ENCODE data around the gene PIEZO2.

Gene PIEZO2

GRCh38 chr18:11125492-11126315 is 23.7 kb downstream of the PIEZO2 start:
- Histone ChIP-seq H3K9me3 (ENCODE audit: insufficient read depth, low read depth, low read length) (no peaks in the 10 kb centered on the region), H3K4me1 (ENCODE audit: insufficient read depth, low read length, poor library complexity, severe bottlenecking) (no peaks in the 10 kb centered on the region), H3K4me2 (ENCODE audit: low read depth, low read length, poor library complexity, severe bottlenecking) (no peak overlapping the region), H3K27me3 (ENCODE audit: insufficient read depth, low read length, poor library complexity, severe bottlenecking) (no peaks in the 10 kb centered on the region), H3K79me2 (ENCODE audit: insufficient read depth, low read length) (no peaks in the 10 kb centered on the region), H3K9me2 (replicated peaks; ENCODE audit: low read depth, low read length) (no peaks in the 10 kb centered on the region), H4K20me1 (ENCODE audit: insufficient read depth, low read length, poor library complexity, severe bottlenecking) (no peaks in the 10 kb centered on the region), H3K4me3 (ENCODE audit: low read length, poor library complexity, severe bottlenecking) (no peak overlapping the region), H2AFZ (ENCODE audit: low read length) (no peak overlapping the region), H3K9ac (ENCODE audit: low read depth, low read length, poor library complexity, severe bottlenecking) (no peak overlapping the region), H3F3A (ENCODE audit: low read depth) (no peaks in the 10 kb centered on the region), H3K36me3 (ENCODE audit: insufficient read depth, low read length) (no peaks in the 10 kb centered on the region)
- TF ChIP-seq, protein P1, sequence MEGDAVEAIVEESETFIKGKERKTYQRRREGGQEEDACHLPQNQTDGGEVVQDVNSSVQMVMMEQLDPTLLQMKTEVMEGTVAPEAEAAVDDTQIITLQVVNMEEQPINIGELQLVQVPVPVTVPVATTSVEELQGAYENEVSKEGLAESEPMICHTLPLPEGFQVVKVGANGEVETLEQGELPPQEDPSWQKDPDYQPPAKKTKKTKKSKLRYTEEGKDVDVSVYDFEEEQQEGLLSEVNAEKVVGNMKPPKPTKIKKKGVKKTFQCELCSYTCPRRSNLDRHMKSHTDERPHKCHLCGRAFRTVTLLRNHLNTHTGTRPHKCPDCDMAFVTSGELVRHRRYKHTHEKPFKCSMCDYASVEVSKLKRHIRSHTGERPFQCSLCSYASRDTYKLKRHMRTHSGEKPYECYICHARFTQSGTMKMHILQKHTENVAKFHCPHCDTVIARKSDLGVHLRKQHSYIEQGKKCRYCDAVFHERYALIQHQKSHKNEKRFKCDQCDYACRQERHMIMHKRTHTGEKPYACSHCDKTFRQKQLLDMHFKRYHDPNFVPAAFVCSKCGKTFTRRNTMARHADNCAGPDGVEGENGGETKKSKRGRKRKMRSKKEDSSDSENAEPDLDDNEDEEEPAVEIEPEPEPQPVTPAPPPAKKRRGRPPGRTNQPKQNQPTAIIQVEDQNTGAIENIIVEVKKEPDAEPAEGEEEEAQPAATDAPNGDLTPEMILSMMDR (conservative IDR thresholded peaks at IDR 0.05; ENCODE audit: low read length): no peak

GRCh38 chr18:11124054-11124453 is 25.3 kb downstream of the PIEZO2 start:
- H3K9ac ChIP-seq (ENCODE audit: low read depth, low read length, poor library complexity, severe bottlenecking): no peak overlapping the region
- TF ChIP-seq, protein P1 (conservative IDR thresholded peaks at IDR 0.05; ENCODE audit: low read length): no peak
- TF ChIP-seq EZH2phosphoT487 (IDR thresholded peaks at IDR 0.05; ENCODE audit: borderline replicate concordance): no peak
- H3K4me1 ChIP-seq (ENCODE audit: insufficient read depth, low read length, poor library complexity, severe bottlenecking): no peaks in the 10 kb centered on the region
- H3K79me2 ChIP-seq (ENCODE audit: insufficient read depth, low read length): no peaks in the 10 kb centered on the region
- no peak overlapping the region for H3K4me3 ChIP-seq (ENCODE audit: low read length, poor library complexity, severe bottlenecking)
- H3K36me3 ChIP-seq (ENCODE audit: insufficient read depth, low read length): no peaks in the 10 kb centered on the region
- H3K9me2 ChIP-seq (replicated peaks; ENCODE audit: low read depth, low read length): no peaks in the 10 kb centered on the region
- H3K27me3 ChIP-seq (ENCODE audit: insufficient read depth, low read length, poor library complexity, severe bottlenecking): no peaks in the 10 kb centered on the region
- H2AFZ ChIP-seq (ENCODE audit: low read length): no peak overlapping the region
- no peak overlapping the region for H3K4me2 ChIP-seq (ENCODE audit: low read depth, low read length, poor library complexity, severe bottlenecking)
- no peaks in the 10 kb centered on the region for H3F3A ChIP-seq (ENCODE audit: low read depth)
- H3K9me3 ChIP-seq (ENCODE audit: insufficient read depth, low read depth, low read length): no peaks in the 10 kb centered on the region
- no peaks in the 10 kb centered on the region for H4K20me1 ChIP-seq (ENCODE audit: insufficient read depth, low read length, poor library complexity, severe bottlenecking)

DNA sequence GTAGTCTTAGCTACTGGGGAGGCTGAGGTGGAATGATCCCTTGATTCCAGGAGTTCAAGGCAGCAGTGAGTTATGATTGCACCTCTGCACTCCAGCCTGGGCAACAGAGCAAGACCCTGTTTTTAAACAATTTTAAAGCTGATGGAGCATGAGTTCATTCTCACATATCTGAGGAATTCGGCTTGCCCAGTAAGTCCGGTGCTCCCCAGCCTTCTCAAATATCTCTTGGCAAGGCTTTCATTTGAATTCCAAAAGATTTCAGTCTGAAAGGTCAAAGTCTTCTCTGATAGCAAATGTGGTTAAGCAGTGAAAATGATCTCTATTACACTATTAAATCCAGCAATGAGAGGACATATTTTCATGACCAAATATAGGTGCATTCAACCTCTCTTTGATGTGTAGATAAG is 27.9 kb downstream of the PIEZO2 start:
- no peak overlapping the region for H3K9ac ChIP-seq (ENCODE audit: low read depth, low read length, poor library complexity, severe bottlenecking)
- no peaks in the 10 kb centered on the region for H3K79me2 ChIP-seq (ENCODE audit: insufficient read depth, low read length)
- no peak overlapping the region for H3K4me2 ChIP-seq (ENCODE audit: low read depth, low read length, poor library complexity, severe bottlenecking)
- H3K27me3 ChIP-seq (ENCODE audit: insufficient read depth, low read length, poor library complexity, severe bottlenecking): no peaks in the 10 kb centered on the region
- no peaks in the 10 kb centered on the region for H3K4me1 ChIP-seq (ENCODE audit: insufficient read depth, low read length, poor library complexity, severe bottlenecking)
- H3K9me2 ChIP-seq (replicated peaks; ENCODE audit: low read depth, low read length): no peaks in the 10 kb centered on the region
- no peaks in the 10 kb centered on the region for H4K20me1 ChIP-seq (ENCODE audit: insufficient read depth, low read length, poor library complexity, severe bottlenecking)
- TF ChIP-seq, protein P1 (conservative IDR thresholded peaks at IDR 0.05; ENCODE audit: low read length): no peak
- TF ChIP-seq EZH2phosphoT487 (IDR thresholded peaks at IDR 0.05; ENCODE audit: borderline replicate concordance): no peak
- H3F3A ChIP-seq (ENCODE audit: low read depth): no peaks in the 10 kb centered on the region
- no peaks in the 10 kb centered on the region for H3K36me3 ChIP-seq (ENCODE audit: insufficient read depth, low read length)
- H3K9me3 ChIP-seq (ENCODE audit: insufficient read depth, low read depth, low read length): no peaks in the 10 kb centered on the region
- H3K4me3 ChIP-seq (ENCODE audit: low read length, poor library complexity, severe bottlenecking): no peak overlapping the region
- H2AFZ ChIP-seq (ENCODE audit: low read length): no peak overlapping the region
